Thyroid gland (tissue), 4 donors: ENCODE measurements around the gene APOL4. TPM values are rescaled to one million over a fixed set of nuclear protein-coding genes. Genes with fewer than 3 reads are reported as not detected.
A peak's percentile ranks its signal among the peaks of the same experiment; 100 is the strongest.
"Not testable (repeated sequence)": the region's sequence is repeated elsewhere in the genome, so short reads cannot be mapped to it uniquely, and the experiment has no call there.

Experiments
- DNase-seq, 2 donors: peaks; one replicate each; pipeline ENCODE4 v3.0.0-alpha.2; 2019
- H3K27ac ChIP-seq, 3 donors: fragments of 200-600 bp; sonication (generic); 1 replicate in 2 of 3; 2 replicates in 1 of 3; pipeline ENCODE4 v1.5.1; 2016 to 2019; ENCODE audit warnings: mild to moderate bottlenecking in 1 of 3, moderate library complexity in 1 of 3
- H3K27me3 ChIP-seq: fragments of 200-600 bp; sonication (generic); one replicate; pipeline ENCODE4 v1.5.1; 2019
- H3K36me3 ChIP-seq, 2 donors: fragments of 200-600 bp; sonication (generic); one replicate each; pipeline ENCODE4 v1.5.1; 2016 to 2019
- H3K4me1 ChIP-seq, 2 donors: fragments of 200-600 bp; sonication (generic); one replicate each; pipeline ENCODE4 v1.5.1; 2017 to 2019
- H3K4me3 ChIP-seq, 3 donors: fragments of 200-600 bp; sonication (generic); replicated peaks in 1 of 3; 1 replicate in 2 of 3; 2 replicates in 1 of 3; pipeline ENCODE4 v1.5.1; 2016; ENCODE audit warnings: mild to moderate bottlenecking in 1 of 3
- H3K9me3 ChIP-seq: fragments of 200-600 bp; sonication (generic); one replicate; pipeline ENCODE4 v1.5.1; 2017
- CTCF ChIP-seq, 6 experiments: fragments of 200-600 bp in 3 of 6; fragments of 450-650 bp in 3 of 6; sonication (generic) in 3 of 6; IDR thresholded peaks; one replicate each; pipeline ENCODE4 v1.5.1; 2016 to 2019; ENCODE audit warnings: antibody characterized with exemption in 6 of 6, mild to moderate bottlenecking in 2 of 6, inconsistent platforms in 1 of 6, moderate library complexity in 1 of 6
- POLR2A ChIP-seq, 2 donors: fragments of 450-650 bp; IDR thresholded peaks; one replicate each; pipeline ENCODE4 v1.6.1; 2017; ENCODE audit warnings: antibody characterized with exemption in 2 of 2, mild to moderate bottlenecking in 2 of 2, moderate library complexity in 1 of 2
- WGBS, 2 donors: methylation state at CpG; one replicate each; pipeline ENCODE4 v1.1.5; 2017; 5-methylcytosine and 5-hydroxymethylcytosine counted together
- intact Hi-C: fragments of 100-400 bp; cut with DNase I; formaldehyde crosslinking; loops from one replicate; pipeline ENCODE4 v1.15.1; 2023
- total RNA-seq, 4 donors: library from RNA; depleted of rRNA; stranded (reverse); fragments of >200 nt; gene quantifications; one replicate each; pipeline ENCODE4 v1.2.3, GENCODE V29; 2016

The APOL4 gene
- total RNA-seq, 4 donors from 2014 or later = 5.8 to 16.1 (median 7.5) TPM; not detected in 1

- Histone ChIP-seq H3K4me3 (no peak overlapping the region), H3K27me3 (no peaks in the 10 kb centered on the region), H3K9me3 (no peaks in the 10 kb centered on the region), H3K36me3 (no peaks in the 10 kb centered on the region), H3K27ac (peak overlapping the region; percentile 85 to 91 (median 85)), H3K4me1 (peaks cover 17 to 40% of the 10 kb centered on the region in 2 donors)
- no peak for DNase-seq
- TF ChIP-seq CTCF (IDR thresholded peaks at IDR 0.05) (no peak), POLR2A (IDR thresholded peaks at IDR 0.05) (no peak)
- WGBS, 2 donors = 92 to 93% methylated on average over 3 of the region's 3 CpGs
- intact Hi-C loops = no loop called here
Measured at GRCh38 chr22:36154423-36154945, 47.1 kb downstream of the APOL4 start.

GRCh38 chr22:36153501-36154422 is 47.8 kb downstream of the APOL4 start:
- Histone ChIP-seq H3K27ac (peak overlapping the region in 2 of 3 donors; percentile 85), H3K9me3 (no peaks in the 10 kb centered on the region), H3K36me3 (peaks cover 0 to 2% of the 10 kb centered on the region in 2 donors), H3K4me3 (no peak overlapping the region), H3K27me3 (no peaks in the 10 kb centered on the region), H3K4me1 (peaks cover 21 to 45% of the 10 kb centered on the region in 2 donors)
- intact Hi-C loops = no loop called here
- DNase-seq = no peak
- TF ChIP-seq POLR2A (IDR thresholded peaks at IDR 0.05) (no peak), CTCF (IDR thresholded peaks at IDR 0.05) (no peak)
- WGBS, 2 donors = 72 to 79% methylated on average over 12 of the region's 12 CpGs

GRCh38 chr22:36152821-36153220 is 48.8 kb downstream of the APOL4 start:
- H3K27me3 ChIP-seq, H3K4me3 ChIP-seq, H3K36me3 ChIP-seq, DNase-seq, H3K9me3 ChIP-seq, intact Hi-C loops: not testable (repeated sequence)
- Histone ChIP-seq H3K4me1 (peaks cover 22 to 54% of the 10 kb centered on the region in 2 donors), H3K27ac (peak overlapping the region in 2 of 3 donors; percentile 85)
- 93 to 96% methylated on average over 4 of the region's 4 CpGs for WGBS, 2 donors

- Histone ChIP-seq H3K36me3 (peaks cover 0 to 6% of the 10 kb centered on the region in 2 donors), H3K9me3 (no peaks in the 10 kb centered on the region), H3K4me1 (peaks cover 29 to 58% of the 10 kb centered on the region in 2 donors), H3K27me3 (no peaks in the 10 kb centered on the region), H3K4me3 (no peak overlapping the region), H3K27ac (peak overlapping the region in 2 of 3 donors; percentile 85)
- WGBS, 2 donors = 93 to 96% methylated on average over 3 of the region's 3 CpGs
- DNase-seq = no peak
- no peak for TF ChIP-seq POLR2A (IDR thresholded peaks at IDR 0.05)
- no peak for TF ChIP-seq CTCF (IDR thresholded peaks at IDR 0.05)
- intact Hi-C loops = no loop called here
Measured at GRCh38 chr22:36152088-36152487, 49.5 kb downstream of the APOL4 start.

- no peak overlapping the region for H3K4me3 ChIP-seq
- H3K9me3 ChIP-seq = no peaks in the 10 kb centered on the region
- H3K27ac ChIP-seq = peak overlapping the region; percentile 61 to 85 (median 66)
- H3K36me3 ChIP-seq = peaks cover 0 to 6% of the 10 kb centered on the region in 2 donors
- WGBS, 2 donors = 68 to 71% methylated on average over 3 of the region's 3 CpGs
- TF ChIP-seq POLR2A (IDR thresholded peaks at IDR 0.05) = no peak
- TF ChIP-seq CTCF (IDR thresholded peaks at IDR 0.05) = no peak
- peaks cover 29 to 56% of the 10 kb centered on the region in 2 donors for H3K4me1 ChIP-seq
- intact Hi-C loops = no loop called here
- no peak for DNase-seq
- no peaks in the 10 kb centered on the region for H3K27me3 ChIP-seq
Measured at GRCh38 chr22:36151006-36151595, 50.5 kb downstream of the APOL4 start.
